Hindlimb muscle (tissue), 1 donor: ENCODE measurements around the gene ENTPD8. TPM values are rescaled to one million over a fixed set of nuclear protein-coding genes. Genes with fewer than 3 reads are reported as not detected.
"Not testable (repeated sequence)": the region's sequence is repeated elsewhere in the genome, so short reads cannot be mapped to it uniquely, and the experiment has no call there.

Experiments
- DNase-seq: peaks from one replicate; pipeline ENCODE4 v3.0.0-alpha.2; 2013
- polyA plus RNA-seq: library from polyadenylated mRNA; unstranded; fragments of 120-200 nt; gene quantifications from one replicate; pipeline ENCODE4 v1.2.1, GENCODE V29; 2013; ENCODE audit not compliant: insufficient read length

ENTPD8 gene
- polyA plus RNA-seq, 1 donor, result 0.98 TPM

- no peak for DNase-seq
Measured at GRCh38 chr9:137410891-137411249, 30.3 kb downstream of the ENTPD8 start.

- not testable (repeated sequence) for DNase-seq
Measured at GRCh38 chr9:137410236-137410890, 30.8 kb downstream of the ENTPD8 start.

DNA sequence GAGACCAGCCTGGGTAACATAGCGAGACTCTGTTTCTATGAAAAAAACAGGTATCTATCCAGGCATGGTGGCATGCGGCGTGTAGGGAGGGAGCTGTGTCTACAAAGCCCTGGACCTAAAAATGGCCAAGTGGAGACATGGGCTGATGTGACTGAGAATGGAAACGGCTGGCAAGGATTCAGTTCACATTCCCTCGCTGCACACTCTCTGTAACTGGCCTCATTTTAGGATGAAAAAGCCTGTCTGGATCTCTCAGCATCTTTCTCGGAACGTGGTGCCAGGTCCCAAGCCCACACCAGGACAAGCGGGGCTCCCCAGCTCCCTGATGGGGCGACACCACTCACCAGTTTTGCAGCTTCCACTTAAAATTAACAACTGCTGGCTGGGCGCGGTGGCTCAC is 31.6 kb downstream of the ENTPD8 start:
- DNase-seq, result no peak

- DNase-seq, result no peak
Measured at GRCh38 chr9:137408651-137409405, 32.3 kb downstream of the ENTPD8 start.

DNA sequence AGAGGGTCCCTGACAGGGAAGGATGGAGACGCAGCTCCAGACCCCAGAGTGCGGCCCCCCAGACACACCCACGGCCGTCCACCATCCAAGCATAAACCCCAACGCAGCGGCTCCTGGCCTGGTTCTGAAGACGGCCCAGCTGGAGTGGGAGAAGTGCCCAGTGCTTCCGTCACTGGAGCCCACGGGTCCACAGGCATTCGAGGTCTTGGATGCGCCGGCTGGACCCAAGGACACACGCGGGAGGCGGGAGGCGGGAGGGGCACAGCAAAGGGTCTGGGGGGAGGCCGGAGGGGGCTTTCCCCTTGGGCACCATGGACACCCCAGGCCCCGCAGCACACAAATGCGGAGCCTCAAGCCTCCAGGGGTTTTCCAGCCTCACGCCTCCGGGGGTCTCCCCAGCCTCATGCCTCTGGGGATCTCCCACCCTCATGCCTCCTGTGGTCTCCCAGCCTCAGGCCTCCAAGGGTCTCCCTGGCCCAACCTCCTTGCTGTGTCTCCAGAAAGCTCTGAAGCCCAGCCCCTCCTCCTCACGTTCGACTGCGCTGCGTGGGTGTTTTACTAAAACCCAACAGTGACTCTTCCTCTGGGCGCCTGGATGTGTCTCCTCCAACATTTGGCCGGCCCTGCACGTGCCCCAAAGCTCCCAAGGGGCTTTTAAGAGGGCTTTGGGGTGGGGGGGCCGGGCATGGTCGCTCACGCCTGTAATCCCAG is 33.4 kb downstream of the ENTPD8 start:
- DNase-seq, result peak; percentile 71

GRCh38 chr9:137406876-137407589 is 34.1 kb downstream of the ENTPD8 start:
- peak; percentile 79 for DNase-seq

DNA sequence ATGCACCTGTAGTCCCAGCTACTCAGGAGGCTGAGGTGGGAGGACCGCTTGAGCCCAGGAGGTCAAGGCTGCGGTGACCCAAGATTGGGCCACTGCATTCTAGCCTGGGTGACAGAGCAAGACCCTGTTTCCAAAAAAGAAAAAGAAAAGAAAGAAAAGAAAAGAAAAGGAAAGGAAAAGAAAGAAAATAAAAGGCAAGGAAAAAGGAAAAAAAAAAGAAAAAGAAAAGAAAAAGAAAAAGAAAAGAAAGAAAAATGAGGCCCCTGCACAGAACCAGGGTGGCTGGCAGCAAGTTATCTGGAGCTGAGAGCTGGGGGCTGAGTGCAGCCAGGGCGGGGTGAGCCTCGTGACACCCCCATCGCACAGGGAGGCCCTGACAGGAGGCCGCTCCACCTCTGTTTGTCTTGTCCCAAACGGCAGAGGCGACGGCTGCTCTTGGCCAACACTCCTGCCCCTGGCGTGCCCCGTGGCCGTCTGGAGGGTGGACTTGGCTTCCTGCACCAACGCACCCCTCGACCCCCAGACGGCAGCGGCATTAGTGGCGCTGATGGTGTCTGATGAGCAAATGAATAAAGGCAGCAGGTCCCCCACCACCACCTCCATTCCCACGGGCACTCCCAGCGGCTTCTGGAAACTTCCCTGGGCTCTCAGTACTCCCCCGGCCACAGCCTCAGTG is 34.9 kb downstream of the ENTPD8 start:
- DNase-seq, result no peak

GRCh38 chr9:137405677-137406081 is 35.5 kb downstream of the ENTPD8 start:
- no peak for DNase-seq

GRCh38 chr9:137404961-137405567 is 36.1 kb downstream of the ENTPD8 start:
- DNase-seq, result no peak

DNA sequence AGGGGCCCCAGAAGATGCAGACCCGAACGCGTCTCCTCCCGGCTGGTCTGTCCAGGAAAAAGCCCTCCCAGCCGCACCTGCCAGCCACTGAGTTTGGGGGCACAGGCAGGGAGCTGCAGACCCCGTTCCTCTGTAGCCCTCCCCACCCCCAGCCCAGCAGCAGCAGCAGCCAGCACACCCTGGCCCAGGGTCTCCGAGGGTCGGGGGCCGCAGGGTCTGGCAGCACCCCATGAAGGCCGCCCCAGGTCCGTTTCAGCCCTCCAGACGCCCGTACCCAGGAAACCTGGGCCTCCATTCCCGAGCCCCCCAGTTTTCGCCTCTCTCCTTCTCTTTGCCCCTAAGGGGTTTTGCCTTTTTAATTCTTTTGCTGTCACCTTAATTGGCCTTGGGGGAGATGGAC is 37.9 kb downstream of the ENTPD8 start:
- no peak for DNase-seq

DNA sequence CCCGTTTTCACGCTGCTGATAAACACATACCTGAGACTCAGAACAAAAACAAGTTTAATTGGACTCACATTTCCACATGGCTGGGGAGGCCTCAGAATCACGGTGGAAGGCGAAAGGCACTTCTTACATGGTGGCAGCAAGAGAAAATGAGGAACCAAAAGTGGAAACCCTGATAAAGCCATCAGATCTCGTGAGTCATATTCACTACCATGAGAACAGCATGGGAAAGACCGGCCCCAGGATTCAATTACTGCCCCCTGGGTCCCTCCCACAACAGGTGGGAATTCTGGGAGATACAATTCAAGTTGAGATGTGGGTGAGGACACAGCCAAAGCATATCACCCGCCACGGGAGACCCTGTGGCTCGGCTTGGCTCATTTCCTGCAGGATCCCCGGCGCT is 38.4 kb downstream of the ENTPD8 start:
- no peak for DNase-seq

DNA sequence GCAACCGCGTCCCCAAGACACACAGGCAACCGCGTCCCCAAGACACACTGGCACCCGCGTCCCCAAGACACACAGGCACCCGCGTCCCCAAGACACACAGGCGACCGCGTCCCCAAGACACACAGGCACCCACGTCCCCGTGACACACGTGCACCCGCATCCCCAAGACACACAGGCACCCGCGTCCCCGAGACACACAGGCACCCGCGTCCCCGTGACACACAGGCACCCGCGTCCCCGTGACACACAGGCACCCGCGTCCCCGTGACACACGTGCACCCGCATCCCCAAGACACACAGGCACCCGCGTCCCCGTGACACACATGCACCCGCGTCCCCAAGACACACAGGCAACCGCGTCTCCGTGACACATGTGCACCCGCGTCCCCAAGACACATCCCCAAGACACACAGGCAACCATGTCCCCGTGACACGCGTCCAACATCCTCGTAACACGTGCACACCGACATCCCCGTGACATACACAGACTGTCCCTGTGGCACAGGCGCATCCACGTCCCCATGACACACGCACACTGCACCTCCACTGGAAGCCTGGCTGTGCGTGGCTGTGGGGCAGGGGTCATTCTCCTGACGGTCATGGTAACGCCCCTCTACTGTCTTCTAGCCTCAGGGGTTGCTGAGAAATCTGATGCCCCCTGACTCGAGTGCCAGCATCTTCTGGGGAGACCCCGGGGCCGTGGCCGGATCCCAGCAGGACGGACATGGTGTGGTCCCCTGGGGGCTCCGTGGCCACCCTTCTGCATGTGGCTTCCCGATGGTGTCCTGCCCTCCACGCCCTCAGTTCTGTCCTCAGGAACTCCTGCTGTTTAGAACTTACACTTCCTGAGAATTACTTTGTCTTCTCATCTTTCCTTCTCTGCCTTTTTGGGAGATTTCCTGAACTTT is 42.3 kb downstream of the ENTPD8 start:
- DNase-seq, result no peak

DNA sequence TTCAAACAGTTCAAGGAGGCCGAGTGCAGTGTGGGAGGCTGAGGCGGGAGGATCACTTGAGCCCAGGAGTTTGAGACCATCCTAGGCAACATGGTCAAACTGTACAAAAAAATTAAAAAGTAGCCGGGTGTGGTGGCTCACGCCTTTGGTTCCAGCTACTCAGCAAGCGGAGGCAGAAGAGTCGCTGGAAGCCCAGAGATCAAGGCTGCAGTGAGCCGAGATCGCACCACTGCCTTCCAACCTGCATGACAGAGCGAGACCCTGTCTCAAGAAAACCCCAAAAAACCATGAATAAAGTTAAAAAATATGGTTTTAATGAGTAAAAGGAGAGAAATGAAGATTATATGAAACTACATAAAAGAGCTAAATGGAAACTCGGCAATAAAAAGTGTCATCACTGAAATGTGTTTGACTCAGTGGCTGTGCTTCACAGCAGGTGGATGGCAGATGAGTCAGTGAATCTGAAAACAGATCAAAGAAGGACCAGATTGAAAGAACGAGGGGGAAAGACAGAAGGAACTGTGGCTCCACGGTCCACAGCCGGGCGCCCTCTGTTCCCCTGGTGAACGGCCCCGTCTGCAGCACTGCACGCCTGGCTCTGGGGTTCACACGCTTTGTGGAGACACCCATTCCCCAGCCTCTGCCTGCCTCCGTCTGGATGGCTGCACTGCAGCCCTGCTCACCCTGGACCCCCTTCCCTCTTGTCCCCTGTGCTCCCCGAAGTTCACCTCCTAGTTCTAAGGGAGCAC is 43.3 kb downstream of the ENTPD8 start:
- DNase-seq, result no peak

DNA sequence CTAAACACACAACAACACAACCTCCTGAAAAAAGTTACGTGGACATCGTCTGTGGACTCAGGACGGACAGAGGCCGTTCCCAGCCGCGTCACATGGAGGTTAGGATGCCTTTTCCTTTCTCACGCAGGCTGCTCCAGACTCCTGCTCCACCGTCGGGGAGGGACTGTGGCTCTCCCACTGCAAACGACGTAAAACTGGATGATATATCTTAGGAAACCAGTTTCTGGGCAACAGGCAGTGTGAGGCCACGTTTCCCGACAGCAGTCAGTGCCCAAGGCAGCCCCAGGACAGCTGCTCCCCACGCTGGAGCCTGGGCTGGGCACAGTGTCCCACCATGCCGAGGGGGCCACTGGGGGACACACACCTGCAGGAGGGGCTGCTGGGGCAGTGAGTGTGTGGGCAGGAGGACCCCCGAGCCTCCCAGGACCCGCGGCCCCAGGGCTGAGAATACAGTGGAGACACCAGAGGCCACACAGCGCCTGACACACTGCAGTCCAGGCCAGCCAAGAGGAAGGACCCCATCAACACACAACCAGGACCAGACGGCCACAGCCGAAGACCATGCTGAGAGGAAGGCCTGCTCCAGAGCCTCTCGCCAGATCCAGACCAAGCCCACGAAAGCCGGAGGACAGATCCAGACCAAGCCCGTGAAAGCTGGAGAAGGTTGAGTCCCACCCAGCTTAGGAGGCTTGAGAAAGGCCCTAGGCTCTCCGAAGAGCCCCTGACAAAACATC is 44.4 kb downstream of the ENTPD8 start:
- DNase-seq, result no peak

DNA sequence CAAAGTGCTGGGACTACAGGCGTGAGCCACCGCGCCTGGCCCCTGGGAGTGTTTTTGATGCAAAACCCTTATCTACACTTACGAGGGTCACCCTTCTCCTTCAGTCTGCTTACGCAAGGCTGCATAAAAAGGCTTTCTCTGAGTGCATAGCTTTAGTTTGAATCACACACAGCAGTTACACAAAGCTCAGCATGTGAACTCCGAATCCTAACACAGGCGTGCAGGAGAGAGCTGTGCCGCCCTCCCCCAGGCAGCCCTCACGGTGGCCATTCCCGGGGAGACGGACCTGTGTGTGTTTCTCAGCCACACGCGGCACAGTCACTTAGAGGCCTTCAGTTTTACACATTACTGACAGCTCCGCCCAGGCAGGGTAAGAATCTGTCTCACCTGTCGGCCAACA is 44.9 kb downstream of the ENTPD8 start:
- no peak for DNase-seq

DNA sequence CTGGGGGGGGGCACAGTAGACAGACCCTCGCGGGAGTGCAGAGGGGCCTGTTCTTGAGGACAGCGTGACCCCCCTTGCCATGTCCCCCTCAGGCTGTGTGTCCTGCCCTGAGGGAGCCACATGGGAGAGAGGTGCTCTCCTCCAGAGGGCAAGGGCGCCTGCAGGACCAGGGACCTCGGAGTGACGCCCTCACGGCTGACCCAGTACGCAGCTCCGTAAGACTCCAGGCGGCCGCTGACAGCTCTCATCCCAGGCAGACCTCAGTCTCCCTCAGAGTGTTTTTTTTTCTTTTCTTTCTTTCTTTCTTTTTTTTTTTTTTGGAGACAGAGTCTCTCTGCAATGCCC is 45.5 kb downstream of the ENTPD8 start:
- no peak for DNase-seq

DNA sequence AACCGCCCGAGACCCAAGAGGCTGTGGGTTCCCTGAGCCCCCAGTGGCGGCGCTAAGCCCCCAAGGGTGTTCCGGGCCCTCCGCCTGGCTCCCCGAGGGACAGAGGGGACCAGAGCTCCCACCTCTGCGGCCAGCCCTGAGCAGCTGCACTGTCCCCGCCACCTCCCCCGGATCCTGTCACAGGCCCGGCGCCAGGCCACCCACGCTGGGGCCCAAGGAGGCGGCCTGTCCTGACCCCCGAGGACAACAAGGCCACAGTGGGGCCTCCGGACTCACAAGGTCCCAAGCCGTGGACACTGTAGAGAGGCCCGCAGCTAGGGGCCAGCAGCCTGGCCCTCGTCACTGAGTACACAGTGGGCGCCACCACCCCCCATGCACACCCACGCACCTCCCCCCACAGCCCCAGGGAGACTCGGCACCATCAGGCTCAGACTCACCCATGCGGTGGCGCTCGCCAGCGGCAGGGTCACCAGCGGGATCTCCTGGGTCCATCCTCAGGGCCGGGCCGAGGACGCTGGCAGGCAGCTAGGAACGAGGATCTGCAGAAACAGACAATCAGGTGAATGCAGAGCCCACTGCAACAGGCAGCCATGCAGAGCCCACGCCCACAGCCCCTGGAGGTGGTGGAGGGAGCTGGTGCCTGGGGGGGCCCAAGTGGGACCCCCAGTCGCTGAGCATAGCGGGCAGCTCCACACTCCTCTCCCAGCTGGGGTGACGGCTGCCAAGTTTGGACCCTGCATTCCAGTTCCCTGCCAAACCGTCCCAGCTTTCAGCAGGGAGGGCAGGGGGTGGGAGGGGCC is 46.1 kb downstream of the ENTPD8 start:
- DNase-seq, result no peak
